Measurements from ENCODE around the gene ATG9B. TPM values are rescaled to one million over a fixed set of nuclear protein-coding genes. Genes with fewer than 3 reads are reported as not detected.
A peak's percentile ranks its signal among the peaks of the same experiment; 100 is the strongest.

Gene ATG9B
- total and polyA plus RNA-seq, 2 of the 13 experiments (the other 11 are each of a cell fraction or from before 2014, with no cell fraction given), result 0.24 TPM; not detected in 1

GRCh38 chr7:151057989-151058780 lies 33.9 kb upstream of the ATG9B start (continued):
- TF ChIP-seq MAF1 (CRISPR knock-in tag; IDR thresholded peaks at IDR 0.05; ENCODE audit: borderline replicate concordance) (peak; percentile 73; the same call in 1 of the 2 replicates), PPARG (CRISPR knock-in tag; conservative IDR thresholded peaks at IDR 0.05) (no peak; the same call in 1 of the 2 replicates), ZNF639 (CRISPR knock-in tag; conservative IDR thresholded peaks at IDR 0.05) (peak; percentile 90), MIXL1 (CRISPR knock-in tag; IDR thresholded peaks at IDR 0.05) (peak; percentile 20; the same call in 1 of the 2 replicates), FOXA1 (IDR thresholded peaks at IDR 0.05) (no peak), FOXA1 (CRISPR knock-in tag; IDR thresholded peaks at IDR 0.05) (no peak), ZNF574 (CRISPR knock-in tag; IDR thresholded peaks at IDR 0.05) (peak; percentile 93), MAFF (IDR thresholded peaks at IDR 0.05; ENCODE audit: low read depth, low read length) (no peak), ZNF382 (CRISPR knock-in tag; IDR thresholded peaks at IDR 0.05; ENCODE audit: borderline replicate concordance) (no peak), ZNF225 (CRISPR knock-in tag; IDR thresholded peaks at IDR 0.05) (peak; percentile 39; the same call in 1 of the 2 replicates), ZNF234 (CRISPR knock-in tag; conservative IDR thresholded peaks at IDR 0.05) (no peak), HMG20A (CRISPR knock-in tag; IDR thresholded peaks at IDR 0.05; ENCODE audit: borderline replicate concordance) (no peak), HNF1A (IDR thresholded peaks at IDR 0.05; ENCODE audit: low read depth) (peak; percentile 59), HNF1A (CRISPR knock-in tag; IDR thresholded peaks at IDR 0.05; ENCODE audit: borderline replicate concordance) (peak; percentile 79; the same call in 1 of the 2 replicates), ZNF580 (CRISPR knock-in tag; IDR thresholded peaks at IDR 0.05; ENCODE audit: borderline replicate concordance, low read depth) (0 out of 2 replicates have a peak, but pooled peaks have one; percentile 28), TCF12 (IDR thresholded peaks at IDR 0.05) (no peak), TCF12 (CRISPR knock-in tag; IDR thresholded peaks at IDR 0.05) (no peak), ZNF704 (CRISPR knock-in tag; IDR thresholded peaks at IDR 0.05; ENCODE audit: borderline replicate concordance) (peak; percentile 89), IRF1 (CRISPR knock-in tag; IDR thresholded peaks at IDR 0.05; ENCODE audit: low read depth) (no peak)
